AG09319 (cell line): ENCODE data around the gene SCNN1A.

Source experiments
- DNase-seq: peaks from one replicate; pipeline ENCODE4 v3.0.0-alpha.2; 2010; ENCODE audit warnings: low read depth; ENCODE audit errors: extremely low read depth
- CTCF ChIP-seq: IDR thresholded peaks from 2 replicates; pipeline ENCODE4 v1.5.1; 2011; ENCODE audit warnings: low read depth, mild to moderate bottlenecking, inconsistent platforms, low read length, moderate library complexity

SCNN1A gene

DNA sequence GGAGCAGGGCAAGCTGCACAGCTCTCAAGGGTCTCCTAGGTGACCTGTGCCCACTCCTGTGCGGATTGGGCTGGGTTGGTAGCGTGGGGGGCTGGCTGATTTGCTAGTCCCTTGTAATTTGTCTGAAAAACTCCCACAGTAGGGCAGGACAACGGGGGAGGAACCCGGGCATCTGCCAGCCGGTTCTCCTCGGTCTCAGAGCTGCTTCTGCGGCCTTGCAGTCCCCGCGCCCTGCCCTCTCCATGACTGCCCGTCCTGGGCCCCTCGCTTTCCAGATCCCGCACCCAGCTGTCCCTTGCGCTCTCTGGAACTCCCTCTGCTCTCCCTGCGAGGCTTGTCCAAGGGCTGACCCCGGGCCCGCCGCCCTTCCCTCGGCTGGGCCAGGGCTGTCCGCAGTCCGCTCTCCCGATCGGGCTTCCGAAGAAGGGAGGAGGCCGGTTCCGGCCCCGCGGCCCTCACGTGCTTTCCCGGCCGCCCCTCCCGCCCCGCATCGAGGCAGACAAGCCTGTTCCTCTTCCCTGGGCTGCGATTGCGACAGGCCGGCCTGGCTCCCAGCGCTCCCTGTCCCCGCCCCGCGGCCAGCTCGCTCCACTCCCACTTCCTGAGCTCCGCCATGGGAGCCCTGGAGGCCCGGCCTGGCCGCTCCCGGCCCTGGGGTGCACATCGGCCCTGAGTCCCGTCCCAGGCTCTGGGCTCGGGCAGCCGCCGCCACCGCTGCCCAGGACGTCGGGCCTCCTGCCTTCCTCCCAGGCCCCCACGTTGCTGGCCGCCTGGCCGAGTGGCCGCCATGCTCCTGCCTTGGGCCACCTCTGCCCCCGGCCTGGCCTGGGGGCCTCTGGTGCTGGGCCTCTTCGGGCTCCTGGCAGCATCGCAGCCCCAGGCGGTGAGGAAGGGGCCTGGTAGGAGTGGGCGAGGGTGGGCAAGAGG lies 8.5 kb upstream of the SCNN1A start, which contains the start of gene LTBR:
Gene LTBR, plus strand, starts transcription at position 591 of the 927 bp plus-strand sequence. Its CDS starts 197 bp downstream, at position 788.
- DNase-seq: peak; percentile 90
- peak; percentile 5; the same call in 1 of the 2 replicates for TF ChIP-seq CTCF

DNA sequence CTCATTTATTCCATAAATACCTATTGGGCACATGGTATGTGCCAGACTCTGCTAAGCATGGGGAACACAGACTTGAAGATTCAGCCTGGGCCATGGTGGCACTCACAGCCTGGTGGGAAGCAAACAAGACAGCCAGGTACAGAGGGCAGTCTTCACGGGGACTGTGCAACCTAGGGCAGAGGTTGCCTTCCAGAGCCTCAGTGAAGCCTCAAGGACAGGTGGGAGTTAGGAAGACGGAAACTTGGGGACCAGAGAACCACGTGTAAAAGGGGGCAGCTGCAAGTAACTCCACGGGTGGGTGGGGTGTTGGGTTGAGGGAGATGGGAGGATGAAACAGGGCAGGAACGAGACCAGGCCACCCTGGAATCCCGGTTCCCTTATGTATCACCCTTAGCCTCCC lies 7.6 kb upstream of the SCNN1A start:
- DNase-seq: no peak
- TF ChIP-seq CTCF: no peak

GRCh38 chr12:6382371-6382770 lies 7.0 kb upstream of the SCNN1A start:
- no peak for DNase-seq
- no peak for TF ChIP-seq CTCF

DNA sequence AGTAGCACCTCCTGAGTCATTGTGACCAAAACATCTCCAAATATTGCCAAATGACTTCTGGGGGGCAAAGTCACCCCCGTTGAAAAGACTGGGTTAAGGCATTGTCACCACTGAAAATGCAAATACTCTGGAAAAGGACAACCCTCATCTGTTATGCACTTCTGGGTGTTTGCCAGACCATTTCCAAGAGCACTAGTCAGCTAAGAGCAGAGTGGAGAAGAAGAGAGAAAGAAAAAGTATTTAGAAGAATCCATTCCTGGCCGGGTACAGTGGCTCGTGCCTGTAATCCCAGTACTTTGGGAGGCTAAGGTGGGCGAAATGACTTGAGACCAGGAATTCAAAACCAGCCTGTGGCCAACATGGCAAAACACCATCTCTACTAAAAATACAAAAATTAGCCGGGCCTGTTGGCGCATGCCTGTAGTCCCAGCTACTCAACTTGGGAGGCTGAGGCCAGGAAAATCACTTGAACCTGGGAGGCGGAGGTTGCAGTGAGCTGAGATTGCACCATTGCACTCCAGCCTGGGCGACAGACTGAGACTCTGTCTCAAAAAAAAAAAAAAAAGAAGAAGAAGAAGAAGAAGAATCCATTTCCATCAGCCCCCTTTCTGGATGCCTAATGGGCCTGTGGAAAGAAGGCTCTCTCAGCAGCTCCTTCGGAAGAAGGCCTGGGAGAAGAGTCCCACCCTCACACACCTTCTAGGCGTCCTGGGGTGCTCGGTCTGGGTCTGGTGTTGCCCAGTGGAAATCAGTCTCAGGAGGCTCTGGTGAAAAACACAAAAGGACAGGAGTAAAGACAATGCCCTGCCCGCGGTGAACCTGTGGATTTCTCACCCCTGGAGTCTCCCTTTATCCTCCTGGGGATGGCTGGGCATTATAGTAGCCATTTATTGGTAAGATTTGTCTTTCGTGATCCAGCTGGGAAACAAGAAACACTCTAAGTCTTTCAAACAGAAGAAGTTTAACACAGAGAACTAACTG lies 5.1 kb upstream of the SCNN1A start:
- no peak for TF ChIP-seq CTCF
- no peak for DNase-seq

DNA sequence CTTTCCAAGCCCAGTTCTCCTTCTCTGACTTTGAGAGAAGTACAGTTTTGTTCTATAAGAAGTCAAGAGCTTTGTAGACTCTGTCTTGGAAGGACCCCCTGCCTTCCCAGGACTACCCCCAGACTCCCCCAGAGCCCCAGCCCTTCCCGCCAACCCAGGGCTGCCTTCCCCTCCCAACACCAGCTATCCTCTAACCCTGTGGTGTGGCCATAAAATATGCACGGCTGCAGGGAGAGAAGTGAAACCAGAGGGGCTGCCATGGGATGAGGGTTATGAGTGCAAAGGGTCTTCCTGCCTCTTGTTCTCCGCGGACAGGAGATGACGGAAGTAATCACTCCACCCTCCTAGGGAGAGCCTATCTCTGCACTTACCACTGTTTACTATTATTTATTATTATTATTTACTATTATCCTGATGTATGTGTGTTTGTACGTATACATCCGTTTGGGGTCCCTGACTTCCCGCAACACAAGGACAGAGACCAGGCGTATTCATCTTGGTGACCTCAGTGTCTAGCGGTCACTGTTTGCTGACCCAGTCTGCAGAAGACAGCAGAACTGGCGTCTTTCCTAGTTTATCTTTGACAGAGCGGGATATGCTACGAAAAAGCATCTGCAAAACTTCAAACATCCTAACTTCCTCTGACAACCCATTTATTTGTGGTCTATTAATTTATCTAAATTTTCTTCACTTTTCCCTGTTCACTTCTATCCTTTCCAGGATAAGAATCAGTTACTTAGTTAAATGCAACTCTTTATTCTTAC lies 3.5 kb upstream of the SCNN1A start:
- no peak for TF ChIP-seq CTCF
- DNase-seq: no peak

DNA sequence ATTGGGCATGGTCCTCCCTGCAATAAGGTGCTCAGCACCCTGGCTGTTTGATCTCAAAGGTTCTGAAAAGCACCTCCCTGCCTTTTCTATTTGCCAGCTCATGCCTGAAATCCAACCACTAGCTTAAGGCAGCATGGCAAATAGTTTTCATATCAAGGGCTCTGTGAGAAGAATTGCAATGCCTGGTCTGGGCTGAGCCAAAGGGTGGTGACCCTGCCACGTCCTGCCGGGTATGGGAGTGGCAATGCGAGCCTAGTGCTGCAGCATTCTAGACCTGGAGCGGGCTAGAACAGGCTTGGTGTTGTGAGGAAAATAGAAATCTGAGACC lies 2.3 kb upstream of the SCNN1A start:
- DNase-seq: no peak

More for the DNA sequence above, 2.3 kb upstream of the SCNN1A start:
- no peak for TF ChIP-seq CTCF
